CD4-positive, alpha-beta T cell treated with Interleukin-1 beta for 1 hour (primary cell): ENCODE data around the gene MRPL43.
A peak's percentile ranks its signal among the peaks of the same experiment; 100 is the strongest.
"Not testable (repeated sequence)": the region's sequence is repeated elsewhere in the genome, so short reads cannot be mapped to it uniquely, and the experiment has no call there.

Experiments used
- DNase-seq, 2 donors: peaks; one replicate each; pipeline ENCODE4 v3.0.0-alpha.2; 2020 to 2022

The MRPL43 gene

DNA sequence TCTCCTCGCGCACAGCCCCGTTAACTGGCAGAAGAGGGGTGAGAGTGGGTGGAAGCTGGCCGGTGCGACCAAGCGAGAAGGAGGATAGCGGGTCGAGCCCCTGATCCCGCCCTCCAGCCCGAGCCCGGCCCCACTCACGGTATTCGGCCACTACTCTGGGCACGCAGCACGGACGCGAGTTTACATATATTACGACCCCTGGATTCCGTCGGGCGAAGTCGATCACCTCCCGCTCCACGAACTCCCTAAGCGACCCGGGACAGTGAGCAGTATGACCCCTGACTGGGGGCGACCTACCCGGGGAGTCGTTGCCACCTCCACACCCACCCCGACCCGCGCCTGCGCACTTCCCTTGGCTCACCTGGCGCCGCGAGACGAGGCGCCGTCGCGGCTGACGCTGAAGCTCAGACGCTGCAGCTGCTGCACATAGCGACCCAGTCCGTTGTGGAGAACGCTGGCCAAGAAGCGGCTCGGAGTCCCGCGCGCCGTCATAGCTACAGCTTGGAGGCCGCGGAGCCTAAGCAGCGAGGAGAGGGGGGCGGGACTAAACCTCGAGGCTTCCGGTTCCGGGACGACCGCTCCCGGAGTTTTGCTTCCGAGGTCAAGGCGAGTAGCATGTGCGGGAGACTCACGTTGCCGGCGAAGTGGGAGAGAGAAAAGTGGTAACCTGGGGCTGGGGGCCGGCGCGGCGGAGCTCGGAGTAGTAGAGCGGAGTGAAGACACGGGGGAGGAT lies at the start of gene MRPL43, which contains the start of gene TWNK:
MRPL43 (minus strand) TSS at position 546 of the 733 bp plus-strand sequence; CDS start at position 492, 54 bp downstream.
TWNK (plus strand) TSS at position 592 of the 733 bp plus-strand sequence. CDS start 668 bp downstream, outside the sequence.
- peak; percentile 83 to 84 for DNase-seq

GRCh38 chr10:101036726-101037125 lies 49.4 kb upstream of the MRPL43 start:
- DNase-seq, result no peak

DNA sequence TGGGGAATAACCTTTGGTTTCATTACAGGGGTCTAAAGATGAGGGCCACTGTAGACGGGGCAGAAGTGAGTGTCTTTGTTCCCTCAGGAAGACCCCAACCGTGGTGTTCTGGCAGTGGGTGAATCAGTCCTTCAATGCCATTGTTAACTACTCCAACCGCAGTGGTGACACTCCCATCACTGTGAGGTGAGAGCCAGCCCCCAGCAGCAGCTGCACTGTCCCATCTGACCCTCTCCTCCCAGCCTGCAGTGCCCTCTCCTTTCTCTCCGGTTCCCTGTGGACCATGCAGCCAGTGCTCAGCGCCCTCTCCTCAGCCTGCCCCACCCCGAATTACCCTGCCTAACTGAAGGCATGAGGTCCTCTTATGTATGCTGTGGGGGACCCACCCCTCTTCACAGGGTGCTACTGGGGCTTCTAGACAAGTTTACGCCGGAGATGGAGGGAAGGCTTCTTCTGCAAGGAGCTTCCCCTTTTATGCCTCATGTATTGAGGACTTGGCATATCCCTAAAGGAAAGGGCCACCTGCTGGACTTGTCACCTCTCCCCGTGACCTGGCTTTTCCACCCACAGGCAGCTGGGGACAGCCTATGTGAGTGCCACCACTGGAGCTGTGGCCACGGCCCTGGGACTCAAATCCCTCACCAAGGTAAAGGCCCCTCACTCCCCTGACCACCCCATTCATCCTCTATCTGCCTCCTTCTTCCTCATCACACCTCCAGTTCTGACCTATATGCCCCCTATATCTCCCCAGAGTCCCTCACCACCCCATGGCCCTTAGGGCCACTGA lies 48.8 kb upstream of the MRPL43 start:
- DNase-seq, result no peak

DNA sequence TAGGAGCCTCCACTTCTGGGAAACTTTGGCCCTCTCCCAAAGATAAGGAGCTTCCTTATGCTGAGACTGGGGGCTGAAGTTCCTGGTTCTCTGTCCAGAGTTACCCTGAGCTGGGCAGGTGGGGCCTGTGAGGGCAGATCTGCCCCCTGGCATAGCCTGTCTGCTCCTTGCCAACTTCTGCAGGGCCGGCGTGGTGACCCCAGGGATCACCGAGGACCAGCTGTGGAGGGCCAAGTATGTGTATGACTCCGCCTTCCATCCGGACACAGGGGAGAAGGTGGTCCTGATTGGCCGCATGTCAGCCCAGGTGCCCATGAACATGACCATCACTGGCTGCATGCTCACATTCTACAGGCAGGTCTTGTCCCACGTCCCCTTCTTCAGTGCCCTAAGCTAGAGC lies 48.0 kb upstream of the MRPL43 start:
- no peak for DNase-seq

- DNase-seq, result not testable (repeated sequence)
These were observed 47.1 kb upstream of the MRPL43 start for GRCh38 chr10:101034404-101034803.

DNA sequence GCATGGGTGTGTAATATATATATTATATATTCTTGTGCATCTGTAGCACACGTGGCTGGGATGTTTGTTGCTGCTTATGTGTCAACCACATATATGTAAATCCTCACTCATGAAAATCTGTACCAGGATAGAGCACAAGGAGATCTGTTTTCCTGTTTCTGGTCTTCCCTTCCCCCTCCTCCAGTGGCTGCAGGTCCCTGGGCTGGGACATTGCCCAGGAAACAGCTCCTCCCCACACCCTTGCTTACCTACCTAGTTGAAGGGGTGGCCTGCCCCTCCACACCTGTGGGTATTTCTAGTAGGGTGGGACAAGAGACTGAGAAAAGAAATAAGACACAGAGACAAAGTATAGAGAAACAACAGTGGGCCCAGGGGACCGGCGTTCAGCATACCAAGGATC lies 46.0 kb upstream of the MRPL43 start:
- no peak for DNase-seq

GRCh38 chr10:101032637-101033224 lies 45.4 kb upstream of the MRPL43 start:
- peak; percentile 46 to 60 for DNase-seq

GRCh38 chr10:101031796-101032636 lies 44.7 kb upstream of the MRPL43 start:
- DNase-seq, result peak; percentile 85 to 86

- DNase-seq, result peak; percentile 94 to 95
These were observed 44.0 kb upstream of the MRPL43 start, which contains the start of the genes PDZD7 and SFXN3 for GRCh38 chr10:101031128-101031795. TSS of gene PDZD7 (minus strand) at chr10:101031129. CDS start at chr10:101030219, 910 bp downstream. TSS of gene SFXN3 (plus strand) at chr10:101031234. CDS start at chr10:101034695, 3,461 bp downstream.

DNA sequence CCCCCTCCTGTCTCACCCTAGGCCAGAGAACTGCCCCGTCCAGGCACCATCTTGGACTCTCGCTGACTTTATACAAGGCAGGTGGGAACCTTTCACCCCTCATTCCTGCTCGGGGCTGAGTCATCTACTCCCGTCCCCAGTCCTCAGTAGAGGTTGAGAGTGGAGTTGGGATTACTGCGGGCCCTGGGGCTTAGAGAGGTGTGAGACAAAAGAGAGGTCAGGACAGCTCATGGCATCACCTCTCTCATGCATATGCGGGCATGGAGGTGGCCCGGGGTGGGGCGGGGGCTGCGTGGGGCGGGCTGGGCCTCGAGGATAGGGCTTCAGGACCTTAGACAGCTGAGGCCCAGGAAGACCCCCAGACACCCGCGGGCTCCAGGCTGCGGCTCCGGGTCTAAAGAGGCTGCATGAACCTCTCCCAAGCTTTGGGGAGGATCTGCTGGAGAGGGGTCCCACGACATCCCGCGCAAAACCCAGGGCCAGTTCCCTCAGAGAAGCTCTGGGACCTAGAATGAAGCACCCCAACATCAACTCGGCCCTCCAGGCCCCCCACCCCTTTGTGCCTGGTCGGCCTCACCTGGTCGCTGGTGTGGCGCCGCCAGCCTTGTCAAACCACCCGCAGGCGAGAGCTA lies 43.3 kb upstream of the MRPL43 start:
- no peak for DNase-seq

- no peak for DNase-seq
These were observed 42.4 kb upstream of the MRPL43 start for GRCh38 chr10:101029520-101030295.

- DNase-seq, result peak in 1 of 2 donors; percentile 19
These were observed 41.4 kb upstream of the MRPL43 start for GRCh38 chr10:101028446-101029337.

GRCh38 chr10:101027106-101027720 lies 39.9 kb upstream of the MRPL43 start:
- DNase-seq, result no peak

DNA sequence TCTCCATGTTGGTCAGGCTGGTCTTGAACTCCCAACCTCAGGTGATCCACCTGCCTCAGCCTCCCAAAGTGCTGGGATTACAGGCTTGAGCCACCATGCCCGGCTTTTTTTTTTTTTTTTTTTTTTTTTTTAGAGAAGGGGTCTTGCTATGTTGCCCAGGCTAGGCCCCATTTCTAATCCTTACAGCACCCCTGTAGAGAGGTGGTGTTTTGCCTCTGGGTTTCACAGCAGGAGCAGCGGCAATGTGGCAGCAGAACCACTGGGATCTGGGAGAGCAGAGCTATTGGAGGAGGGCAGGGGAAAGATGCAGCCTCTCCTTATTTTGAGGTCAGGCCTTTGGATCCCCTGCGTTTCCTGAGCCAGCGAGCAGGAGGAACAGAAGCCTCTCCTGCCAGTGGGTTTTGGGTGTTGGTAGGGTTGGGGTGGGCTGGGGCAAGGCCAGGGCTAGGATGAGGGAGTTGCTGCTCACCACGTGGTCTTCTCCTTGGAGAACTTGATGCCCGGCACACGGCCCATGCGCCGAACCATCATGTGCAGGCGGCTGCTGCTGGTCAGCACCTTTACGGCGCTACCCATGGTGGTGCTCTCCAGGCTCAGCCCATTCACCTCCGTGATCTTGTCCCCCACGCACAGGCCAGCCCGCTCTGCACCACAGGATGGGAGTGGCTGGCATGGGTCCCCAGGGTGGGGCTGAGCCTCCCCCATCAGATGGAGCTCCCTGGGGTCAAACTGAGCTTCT lies 35.8 kb upstream of the MRPL43 start:
- no peak for DNase-seq

DNA sequence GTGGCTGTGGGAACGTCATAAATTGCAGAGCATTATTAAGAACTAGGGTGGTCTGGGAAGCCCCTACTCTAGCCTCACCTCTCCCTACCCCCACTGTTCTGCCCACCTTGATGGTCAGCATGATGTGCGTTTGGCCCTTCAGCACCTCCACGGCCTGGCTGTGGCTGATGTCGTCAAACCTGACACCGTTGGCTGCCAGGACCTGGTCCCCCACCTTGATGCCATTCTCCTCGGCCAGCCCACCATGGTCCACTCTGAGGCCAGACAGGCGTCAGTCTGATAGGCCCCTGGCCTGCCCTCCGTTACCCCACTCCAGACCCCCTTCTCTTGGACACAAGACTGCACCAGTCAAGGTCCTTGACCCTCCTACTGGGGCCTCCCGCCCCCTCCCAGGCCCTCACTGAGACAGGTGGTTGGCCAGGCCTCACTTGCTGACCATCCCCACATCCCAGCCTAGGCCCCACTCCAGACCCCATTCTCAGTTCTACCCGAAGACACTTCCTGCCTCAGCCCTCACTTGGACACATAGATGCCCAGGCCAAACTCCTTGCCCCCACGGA lies 34.5 kb upstream of the MRPL43 start:
- DNase-seq, result no peak

DNA sequence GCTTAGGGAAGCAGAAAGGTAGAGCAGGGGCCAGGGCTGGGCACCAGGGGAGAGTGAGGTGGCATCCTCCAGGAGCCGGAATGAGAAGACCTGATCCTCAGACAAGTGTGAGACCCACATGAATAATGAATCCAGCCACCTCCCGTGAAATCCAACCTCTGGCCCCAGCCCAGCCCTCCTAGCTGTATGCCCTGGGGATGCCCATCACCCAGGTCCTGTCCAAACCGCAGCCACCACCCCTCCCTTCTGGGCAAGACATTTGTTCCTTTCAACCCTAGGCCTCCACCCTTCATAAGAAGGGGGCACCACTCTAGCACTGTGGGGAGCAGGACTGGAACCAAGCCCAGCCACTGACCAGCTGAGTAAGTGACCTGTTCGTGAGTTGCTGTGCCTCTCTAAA lies 33.9 kb upstream of the MRPL43 start:
- DNase-seq, result no peak

DNA sequence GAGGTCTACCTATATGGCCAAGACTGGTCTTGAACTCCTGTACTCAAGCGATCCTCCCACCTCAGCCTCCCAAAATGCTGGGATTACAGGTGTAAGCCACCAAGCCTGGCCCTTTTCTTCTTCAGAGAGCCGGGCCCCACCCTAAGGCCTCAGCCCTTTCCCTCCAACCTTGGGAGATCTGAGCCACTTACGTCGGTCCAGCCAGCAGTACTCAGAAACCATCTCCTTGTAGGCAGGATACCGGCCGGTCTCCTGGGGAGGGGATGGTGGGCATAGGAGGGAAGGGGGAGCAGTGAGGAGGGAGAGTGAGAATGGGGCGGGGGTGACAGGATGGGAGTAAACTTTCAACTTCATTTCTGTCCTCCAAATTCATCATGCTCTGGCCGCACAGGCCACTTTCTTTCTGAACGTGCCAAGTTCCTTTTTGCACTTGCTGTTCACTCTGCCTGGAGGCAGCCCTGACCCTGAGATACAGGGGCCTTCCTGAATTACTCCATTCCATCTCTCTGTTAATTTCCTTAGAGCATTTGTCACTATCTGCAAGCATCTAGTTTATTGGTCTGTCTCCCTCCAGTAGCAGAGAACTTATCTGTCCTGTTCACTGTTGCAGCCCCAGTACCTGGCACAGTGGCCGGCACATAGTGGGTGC lies 33.3 kb upstream of the MRPL43 start:
- no peak for DNase-seq

DNA sequence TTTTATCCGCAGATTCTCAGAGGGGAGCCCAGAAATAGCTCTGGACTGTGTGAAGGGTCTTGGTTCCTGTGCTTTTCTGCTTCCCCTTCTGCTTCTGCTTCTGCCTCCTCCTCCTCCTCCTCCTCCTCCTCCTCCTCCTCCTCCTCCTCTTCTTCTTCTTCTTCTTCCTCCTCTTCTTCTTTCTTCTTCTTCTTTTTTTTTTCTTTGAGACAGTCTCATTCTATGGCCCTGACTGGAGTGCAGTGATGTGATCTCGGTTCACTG lies 32.1 kb upstream of the MRPL43 start:
- DNase-seq, result no peak
